Keratinocyte (primary cell): ENCODE results near the gene CORO1C. TPM values are rescaled to one million over a fixed set of nuclear protein-coding genes. Genes with fewer than 3 reads are reported as not detected.

Source experiments
- DNase-seq: peaks from one replicate; pipeline ENCODE4 v3.0.0-alpha.2; 2011; ENCODE audit warnings: low read depth, missing footprints, low spot score
- FAIRE-seq: peaks from 2 replicates; lab custom pipeline; 2011; peaks lifted over from hg19 to GRCh38; lab: Jason Lieb, UNC
- H2AFZ ChIP-seq: 2 replicates; pipeline ENCODE4 v1.6.0; 2012; ENCODE audit warnings: low read length, control low read depth, inconsistent platforms; ENCODE audit not compliant: control insufficient read depth
- H3K27ac ChIP-seq: 2 replicates; pipeline ENCODE4 v1.5.1; 2011; ENCODE audit warnings: low read length; ENCODE audit not compliant: control insufficient read depth, insufficient read depth
- H3K27me3 ChIP-seq: 3 replicates; pipeline ENCODE4 v1.6.0; 2011; ENCODE audit warnings: low read length; ENCODE audit not compliant: control insufficient read depth, insufficient read depth; ENCODE audit errors: extremely low read depth
- H3K36me3 ChIP-seq, 2 experiments: 2 replicates in 1 of 2; 3 replicates in 1 of 2; pipeline ENCODE4 v1.5.1; 2011; ENCODE audit warnings: low read length in 2 of 2, mild to moderate bottlenecking in 1 of 2; ENCODE audit not compliant: control insufficient read depth in 2 of 2, insufficient read depth in 2 of 2; ENCODE audit errors: extremely low read depth in 1 of 2
- H3K4me1 ChIP-seq: 3 replicates; pipeline ENCODE4 v1.5.1; 2011; ENCODE audit warnings: low read length; ENCODE audit not compliant: control insufficient read depth, insufficient read depth; ENCODE audit errors: extremely low read depth
- H3K4me2 ChIP-seq: 3 replicates; pipeline ENCODE4 v1.6.0; 2011; ENCODE audit warnings: low read depth, low read length; ENCODE audit not compliant: control insufficient read depth, insufficient read depth; ENCODE audit errors: extremely low read depth
- H3K4me3 ChIP-seq, 3 experiments: fragments of 200-600 bp in 1 of 3; sonication (generic) in 1 of 3; 2 replicates in 2 of 3; 3 replicates in 1 of 3; pipeline ENCODE4 v1.5.1; 2011 to 2016; ENCODE audit warnings: low read length in 3 of 3, mild to moderate bottlenecking in 3 of 3, control low read depth in 2 of 3, inconsistent platforms in 1 of 3, low read depth in 1 of 3, mixed read lengths in 1 of 3, mixed run types in 1 of 3, moderate library complexity in 1 of 3; ENCODE audit not compliant: control insufficient read depth in 2 of 3, insufficient read depth in 2 of 3; ENCODE audit errors: extremely low read depth in 1 of 3
- H3K79me2 ChIP-seq: 2 replicates; pipeline ENCODE4 v1.6.0; 2012; ENCODE audit warnings: low read length; ENCODE audit not compliant: control insufficient read depth, insufficient read depth
- H3K9ac ChIP-seq: 3 replicates; pipeline ENCODE4 v1.6.0; 2011; ENCODE audit warnings: low read length; ENCODE audit not compliant: control insufficient read depth, insufficient read depth; ENCODE audit errors: extremely low read depth
- H3K9me1 ChIP-seq: 3 replicates; pipeline ENCODE4 v1.6.0; 2011; ENCODE audit warnings: low read length; ENCODE audit not compliant: control insufficient read depth, insufficient read depth; ENCODE audit errors: extremely low read depth
- H3K9me3 ChIP-seq: 2 replicates; pipeline ENCODE4 v1.5.1; 2012; ENCODE audit warnings: low read depth, low read length; ENCODE audit not compliant: control insufficient read depth
- H4K20me1 ChIP-seq: 3 replicates; pipeline ENCODE4 v1.6.0; 2011; ENCODE audit warnings: low read length; ENCODE audit not compliant: control insufficient read depth, insufficient read depth; ENCODE audit errors: extremely low read depth
- CTCF ChIP-seq, 3 experiments: IDR thresholded peaks in 1 of 3; conservative IDR thresholded peaks in 1 of 3; optimal IDR thresholded peaks in 1 of 3; 2 replicates in 2 of 3; 3 replicates in 1 of 3; pipeline versions ENCODE3 to v1.5.1; 2011; ENCODE audit warnings: low read length in 3 of 3, mild to moderate bottlenecking in 3 of 3, moderate library complexity in 2 of 3, control low read depth in 1 of 3, inconsistent platforms in 1 of 3; ENCODE audit not compliant: insufficient read depth in 2 of 3; ENCODE audit errors: extremely low read depth in 1 of 3
- EZH2 ChIP-seq: IDR thresholded peaks from one replicate; pipeline ENCODE4 v1.6.1; 2012; ENCODE audit warnings: inconsistent platforms, mild to moderate bottlenecking, low read length, moderate library complexity
- dilution Hi-C: fragments of 300-500 bp; cut with MboI; formaldehyde crosslinking; loops from one replicate; pipeline ENCODE4 v1.7.0; 2020; ENCODE audit warnings: low sequenced_read_pairs; ENCODE audit not compliant: extremely low pct_ligation_motif_present
- polyA plus RNA-seq, 5 experiments: library from polyadenylated mRNA; depleted of rRNA in 3 of 5; stranded (reverse) in 3 of 5; stranded (forward) in 1 of 5; unstranded in 1 of 5; fragments of >200 nt; gene quantifications; 1 replicate in 1 of 5; 2 replicates in 3 of 5; 3 replicates in 1 of 5; pipeline versions ENCODE4 v1.2.1 to v1.2.3, GENCODE V29; 2011 to 2012; ENCODE audit warnings: missing spikeins in 2 of 5, low read depth in 1 of 5, low replicate concordance in 1 of 5

CORO1C gene
- polyA plus RNA-seq, 1 donor (not counting 4 experiments of a cell fraction or from before 2014, with no cell fraction given): 283 TPM

GRCh38 chr12:108747563-108747962 is 16.2 kb upstream of the CORO1C start:
- Histone ChIP-seq H3K36me3 (no peaks in the 10 kb centered on the region), H3K9me1 (no peaks in the 10 kb centered on the region), H3K79me2 (no peaks in the 10 kb centered on the region), H3K27me3 (no peaks in the 10 kb centered on the region), H3K9me3 (no peaks in the 10 kb centered on the region), H3K4me3 (no peak overlapping the region), H4K20me1 (no peaks in the 10 kb centered on the region), H3K27ac (no peak overlapping the region), H3K4me1 (no peaks in the 10 kb centered on the region), H3K4me2 (no peak overlapping the region), H3K9ac (no peak overlapping the region), H2AFZ (no peak overlapping the region)
- dilution Hi-C loops: no loop called here
- TF ChIP-seq EZH2 (no peak), CTCF (optimal IDR thresholded peaks at IDR 0.05 in 1 of 3, IDR thresholded peaks at IDR 0.05 in 1 of 3, conservative IDR thresholded peaks at IDR 0.05 in 1 of 3; ENCODE audit: extremely low read depth in 1 of 3, insufficient read depth in 2 of 3, low read length in 3 of 3) (no peak)
- DNase-seq (no peak), FAIRE-seq (no peak)

GRCh38 chr12:108745641-108746040 is 14.3 kb upstream of the CORO1C start:
- DNase-seq (no peak), FAIRE-seq (no peak)
- Histone ChIP-seq H3K9me1 (no peaks in the 10 kb centered on the region), H3K9ac (no peak overlapping the region), H3K4me3 (no peak overlapping the region), H3K9me3 (no peaks in the 10 kb centered on the region), H3K27me3 (no peaks in the 10 kb centered on the region), H4K20me1 (no peaks in the 10 kb centered on the region), H3K79me2 (no peaks in the 10 kb centered on the region), H3K4me2 (no peak overlapping the region), H2AFZ (no peak overlapping the region), H3K4me1 (no peaks in the 10 kb centered on the region), H3K36me3 (no peaks in the 10 kb centered on the region), H3K27ac (no peak overlapping the region)
- dilution Hi-C loops: no loop called here
- no peak for TF ChIP-seq EZH2
- TF ChIP-seq CTCF (optimal IDR thresholded peaks at IDR 0.05 in 1 of 3, IDR thresholded peaks at IDR 0.05 in 1 of 3, conservative IDR thresholded peaks at IDR 0.05 in 1 of 3; ENCODE audit: extremely low read depth in 1 of 3, insufficient read depth in 2 of 3, low read length in 3 of 3): no peak
